Ecto neural progenitor cell (in vitro differentiated cells): ENCODE measurements around the gene ZNF488.
"Not testable (repeated sequence)": the region's sequence is repeated elsewhere in the genome, so short reads cannot be mapped to it uniquely, and the experiment has no call there.

Experiments
- DNase-seq: peaks from one replicate; pipeline ENCODE4 v3.0.0-alpha.2; 2018; ENCODE audit warnings: low spot score

Gene ZNF488

GRCh38 chr10:47409866-47410256 is 25.8 kb upstream of the ZNF488 start:
- no peak for DNase-seq

DNA sequence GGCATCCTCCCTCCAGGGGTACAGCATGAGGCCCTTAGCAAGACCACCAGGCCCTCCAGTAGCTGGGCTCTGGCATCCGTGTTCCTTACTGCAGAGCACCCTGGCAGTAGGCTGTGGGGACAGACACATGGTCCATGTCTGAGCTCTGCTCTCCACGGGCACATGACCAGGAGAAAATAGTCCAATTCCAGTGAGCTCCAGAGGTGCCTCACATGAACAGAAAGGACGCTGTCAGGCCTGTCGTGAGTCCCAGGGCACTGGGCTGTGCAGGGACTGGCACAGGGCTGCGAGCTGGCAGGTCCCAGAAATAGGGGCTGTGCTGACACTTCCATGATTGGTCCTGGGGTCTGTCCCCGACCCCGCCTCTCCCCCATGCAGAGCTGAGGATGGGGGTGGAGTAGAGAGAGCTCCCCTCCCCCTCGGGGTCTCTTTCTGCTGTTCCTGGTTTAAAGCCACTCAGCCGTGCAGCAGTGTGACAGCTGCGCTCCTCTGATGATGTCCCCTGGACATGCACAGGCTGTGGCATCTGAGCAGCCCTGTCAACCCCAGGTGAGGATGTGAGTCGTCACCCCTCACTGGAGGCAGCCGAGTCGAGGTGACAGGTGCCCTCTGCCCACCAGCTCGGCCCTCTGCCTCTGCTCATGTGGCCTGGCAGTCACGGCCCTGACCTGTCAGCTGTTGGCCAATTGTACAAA is 25.2 kb upstream of the ZNF488 start:
- DNase-seq, result no peak

- DNase-seq, result no peak
Observed at GRCh38 chr10:47408606-47409005, 24.5 kb upstream of the ZNF488 start.

- DNase-seq, result no peak
Observed at GRCh38 chr10:47406870-47407691, 23.0 kb upstream of the ZNF488 start.

- DNase-seq, result no peak
Observed at GRCh38 chr10:47406548-47406869, 22.4 kb upstream of the ZNF488 start.

DNA sequence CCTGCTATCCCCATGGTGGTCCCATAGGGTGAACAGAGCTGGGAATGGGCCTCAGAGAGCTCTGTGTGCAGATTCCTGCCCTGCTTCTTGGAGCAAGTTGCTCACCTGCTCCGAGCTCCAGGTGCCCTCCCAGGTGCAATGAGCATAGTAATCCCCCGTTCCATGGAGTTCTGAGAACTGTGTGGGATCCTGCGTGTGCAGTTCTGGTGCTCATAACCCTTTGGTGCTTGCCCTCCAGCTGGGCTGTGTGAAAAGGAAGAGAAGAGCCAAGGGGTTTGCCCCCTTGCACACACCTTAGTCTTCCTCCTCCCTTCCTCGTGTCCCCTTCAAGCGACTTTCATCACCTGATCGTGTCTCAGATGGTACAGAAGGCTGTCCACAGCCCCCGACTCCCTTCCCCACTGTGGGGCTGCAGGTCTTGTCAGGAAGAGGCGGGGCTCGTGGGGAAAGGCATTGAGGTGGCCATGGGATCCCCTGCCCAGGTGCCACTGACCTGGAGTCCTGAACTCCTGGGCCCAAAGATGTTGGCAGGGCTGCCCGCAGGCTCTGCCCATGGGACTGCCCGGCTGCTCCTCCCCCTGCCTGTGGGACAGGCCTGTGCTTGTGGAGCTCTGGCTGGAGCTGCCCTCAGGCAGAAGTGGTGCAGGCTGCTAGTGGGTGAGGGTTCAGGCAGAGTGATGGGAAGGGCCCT is 21.9 kb upstream of the ZNF488 start:
- no peak for DNase-seq

DNA sequence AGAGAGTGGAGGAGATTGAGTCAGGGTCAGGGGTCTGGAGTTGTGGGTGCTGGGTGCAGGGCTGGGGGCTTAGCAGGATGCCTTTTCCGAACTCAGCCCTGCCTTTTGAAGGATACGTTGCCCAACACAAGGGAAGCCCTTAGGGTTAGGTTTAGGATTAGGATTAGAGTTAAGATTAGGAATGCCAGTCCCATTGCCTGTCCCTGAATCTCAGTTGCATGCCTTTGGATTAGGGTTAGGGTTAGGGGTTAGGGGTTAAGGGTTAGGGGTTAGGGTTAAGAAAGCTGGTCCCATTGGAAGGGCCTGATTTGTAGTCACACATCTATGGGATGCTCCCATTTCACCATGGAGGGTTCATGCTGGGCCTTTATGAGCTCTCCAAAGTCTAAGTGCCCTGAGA is 20.8 kb upstream of the ZNF488 start:
- no peak for DNase-seq

GRCh38 chr10:47404446-47404845 is 20.4 kb upstream of the ZNF488 start:
- no peak for DNase-seq

GRCh38 chr10:47403446-47404318 is 19.6 kb upstream of the ZNF488 start:
- no peak for DNase-seq

DNA sequence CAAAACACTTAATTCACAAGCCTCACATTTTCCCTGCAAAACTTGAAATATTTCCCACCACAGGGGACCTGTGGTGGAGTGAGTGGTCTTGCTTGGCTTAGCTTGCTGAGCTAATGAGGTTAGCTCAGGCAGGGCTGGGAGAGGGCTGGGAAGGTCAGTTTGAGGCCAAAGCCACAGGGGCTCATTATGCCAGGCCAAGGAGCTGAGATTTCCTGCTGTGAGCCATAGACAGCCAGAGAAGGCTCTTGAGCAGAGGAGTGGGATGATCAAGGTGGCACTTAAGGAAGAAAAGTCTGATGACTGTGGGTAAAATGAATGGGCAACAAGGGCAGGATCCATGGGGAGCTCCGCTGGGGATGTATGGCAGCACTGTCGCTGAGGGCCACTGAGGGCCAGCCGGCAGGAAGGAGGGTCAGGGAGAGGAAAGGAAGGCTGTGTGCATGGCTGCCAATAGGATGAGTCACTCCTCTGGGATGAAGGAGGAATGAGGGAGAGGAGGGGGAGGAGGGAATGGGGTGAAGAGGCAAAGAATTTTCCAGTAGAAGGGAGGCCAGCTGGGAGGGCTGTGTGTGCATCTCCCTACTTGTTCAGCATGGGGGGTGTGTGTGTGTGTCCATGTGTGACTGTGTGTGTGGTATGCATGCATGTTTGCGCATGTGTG is 18.7 kb upstream of the ZNF488 start:
- DNase-seq, result no peak

DNA sequence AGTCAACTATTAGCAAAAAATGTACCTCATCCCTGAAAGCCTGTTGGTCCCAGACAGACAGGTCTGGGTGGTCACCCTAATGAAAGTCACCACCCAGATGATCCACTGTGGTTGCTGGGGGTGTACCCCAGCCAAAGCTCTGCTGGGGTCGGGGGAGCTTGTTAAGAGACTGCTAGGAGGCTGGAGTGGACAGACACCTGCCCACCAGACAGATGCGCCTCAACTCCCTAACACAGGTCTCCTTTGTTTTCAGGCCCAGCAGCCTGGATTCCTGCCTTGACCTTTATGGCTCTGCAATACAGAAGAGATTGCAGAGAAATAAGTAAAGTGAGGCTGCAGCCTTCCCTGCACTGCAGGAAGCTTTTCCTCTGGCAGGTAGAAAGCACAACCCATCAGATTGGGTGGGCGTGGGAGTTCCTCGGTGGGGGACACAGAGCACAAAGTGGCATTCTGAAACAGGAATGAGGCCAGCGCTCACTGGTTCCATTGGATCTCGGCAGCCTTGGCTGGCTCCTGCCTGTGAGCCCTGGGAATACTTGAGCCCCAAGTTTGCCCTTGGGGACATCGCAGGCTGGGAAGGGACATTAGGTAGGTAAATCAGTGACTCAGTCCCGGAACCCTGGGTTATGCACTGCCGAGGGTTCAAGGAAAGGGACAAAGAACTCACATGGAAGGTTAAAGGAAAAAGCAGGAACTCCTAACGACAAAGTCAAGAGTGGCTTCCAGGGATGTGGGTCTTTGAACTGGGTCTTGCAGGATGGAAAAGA is 18.0 kb upstream of the ZNF488 start:
- no peak for DNase-seq

GRCh38 chr10:47401210-47401609 is 17.1 kb upstream of the ZNF488 start:
- DNase-seq, result no peak

- no peak for DNase-seq
Observed at GRCh38 chr10:47400786-47401185, 16.7 kb upstream of the ZNF488 start.

DNA sequence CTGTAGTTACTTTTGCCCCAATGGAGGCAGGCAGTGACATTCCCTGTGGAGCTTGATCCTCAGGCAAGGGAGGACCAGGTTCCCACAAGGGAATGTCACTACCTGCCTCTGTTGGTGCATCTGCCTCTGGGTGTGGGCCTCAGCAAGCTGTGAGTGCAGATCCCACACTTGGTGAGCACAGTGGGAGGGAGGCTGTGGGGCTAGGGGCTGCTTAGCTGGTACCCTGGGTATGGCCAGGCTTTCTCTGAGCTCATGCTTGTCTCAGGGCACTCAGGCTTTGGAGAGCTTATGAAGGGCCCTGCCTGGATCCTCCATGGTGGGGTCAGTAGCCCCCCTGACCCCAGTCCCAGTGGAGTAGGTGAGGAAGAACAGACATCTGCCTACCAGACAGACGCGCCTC is 16.2 kb upstream of the ZNF488 start:
- no peak for DNase-seq

DNA sequence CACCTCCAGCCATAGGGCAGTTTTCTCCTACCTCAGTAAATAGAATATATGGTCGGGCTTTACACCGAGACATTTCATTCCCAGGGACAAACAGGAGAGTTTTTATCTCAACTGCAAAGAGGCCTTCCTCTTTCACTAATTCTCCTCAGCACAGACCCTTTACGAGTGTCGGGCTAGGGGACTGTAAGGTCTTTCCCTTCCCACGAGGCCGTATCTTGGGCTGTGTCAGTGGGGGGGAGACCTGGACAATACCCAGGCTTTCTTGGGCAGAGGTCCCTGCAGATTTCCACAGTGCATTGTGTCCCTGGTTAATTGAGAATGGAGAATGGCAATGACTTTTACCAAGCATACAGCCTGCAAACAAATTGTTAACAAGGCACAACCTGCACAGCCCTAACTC is 13.2 kb upstream of the ZNF488 start:
- no peak for DNase-seq

DNA sequence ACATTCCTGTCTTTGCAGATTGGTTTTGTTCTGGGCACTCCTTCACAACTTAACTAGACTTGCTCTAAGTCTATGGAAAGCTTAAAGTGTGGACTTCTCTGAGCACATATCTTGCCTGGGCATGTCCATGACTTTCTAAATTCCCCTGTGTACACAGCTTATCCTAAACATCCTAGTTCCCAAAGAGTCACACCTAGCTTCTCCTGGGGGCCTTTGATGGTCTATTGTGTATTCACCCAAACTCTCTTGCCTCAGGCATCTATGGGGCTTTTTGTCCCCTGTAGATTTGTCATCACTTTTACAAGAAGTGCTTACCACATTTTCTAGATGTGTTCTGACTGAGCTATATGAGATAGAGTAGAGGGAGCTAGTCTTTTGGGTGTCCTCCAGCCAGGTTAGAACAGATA is 12.2 kb upstream of the ZNF488 start:
- DNase-seq, result no peak

- DNase-seq, result no peak
Observed at GRCh38 chr10:47389619-47390018, 5.5 kb upstream of the ZNF488 start.

- DNase-seq, result no peak
Observed at GRCh38 chr10:47388879-47389278, 4.8 kb upstream of the ZNF488 start.

DNA sequence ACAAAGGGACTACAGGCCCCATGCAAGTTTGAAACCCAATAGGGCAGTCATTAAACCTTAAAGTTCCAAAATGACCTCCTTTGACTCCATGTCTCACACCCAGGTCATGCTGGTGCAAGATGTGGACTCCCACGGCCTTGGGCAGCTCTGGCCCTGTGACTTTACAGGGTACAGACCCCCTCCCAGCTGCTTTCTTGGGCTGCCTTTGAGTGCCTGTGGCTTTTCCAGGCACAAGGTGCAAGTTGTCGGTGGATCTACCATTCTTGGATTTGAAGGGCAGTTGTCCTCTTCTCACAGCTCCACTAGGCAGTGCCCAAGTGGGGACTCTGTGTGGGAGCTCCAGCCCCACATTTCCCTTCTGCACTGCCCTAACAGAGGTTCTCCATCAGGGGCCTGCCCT is 2.0 kb upstream of the ZNF488 start:
- not testable (repeated sequence) for DNase-seq

DNA sequence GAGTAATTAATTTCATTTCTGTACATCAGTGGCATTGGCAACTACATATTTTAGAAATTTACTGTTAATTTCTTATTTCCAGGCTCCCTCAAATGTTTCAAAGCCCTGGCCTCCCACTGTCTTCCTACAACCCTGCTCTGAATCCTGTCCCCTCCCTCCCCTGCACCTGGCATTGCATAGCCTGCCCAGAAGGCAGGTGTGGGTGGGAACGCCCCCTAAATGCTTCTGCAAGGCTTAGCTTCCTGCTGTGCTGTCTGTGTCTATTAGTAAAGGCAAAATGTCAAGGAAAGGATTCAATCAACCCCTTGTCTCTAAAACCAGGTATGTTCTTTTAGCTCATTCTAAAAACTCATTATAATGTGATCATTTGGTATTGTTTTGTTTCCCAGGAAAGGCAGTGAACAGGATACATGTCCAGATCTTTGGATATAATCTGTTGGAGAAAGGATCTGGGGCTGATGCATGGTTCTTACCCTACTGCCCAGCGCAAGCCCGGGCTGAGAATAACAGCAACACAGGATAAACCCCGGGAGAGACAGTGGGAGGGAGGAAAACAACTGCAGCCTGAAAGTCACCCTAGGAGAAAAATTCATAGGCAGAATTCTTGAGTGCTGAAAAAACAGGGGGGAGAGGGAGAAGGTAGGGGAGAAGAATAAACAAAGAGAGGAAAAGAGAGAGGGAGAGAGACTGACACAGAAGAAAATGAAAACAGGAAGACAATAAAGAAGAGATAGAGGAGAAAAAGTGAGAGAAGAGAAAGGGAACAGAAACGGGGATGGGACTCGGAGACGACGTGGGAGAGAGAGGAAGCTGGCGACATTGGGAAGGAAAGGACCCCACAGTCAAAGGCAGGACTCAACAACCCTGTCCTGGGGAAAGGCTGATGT is 589 bp downstream of the ZNF488 start:
- DNase-seq, result no peak
